HEK293 (cell line): ENCODE measurements around the gene CDC20.
"Not testable (repeated sequence)": the region's sequence is repeated elsewhere in the genome, so short reads cannot be mapped to it uniquely, and the experiment has no call there.

Experiments used
- CTCF ChIA-PET: fragments of 350-600 bp; formaldehyde crosslinking; extraction: SDS; loops from one replicate; lab custom pipeline; 2021; ENCODE audit warnings: antibody characterized with exemption; lab: Yijun Ruan, JAX
- POLR2A ChIA-PET: fragments of 300-600 bp; formaldehyde crosslinking; extraction: SDS; loops from one replicate; lab custom pipeline; 2020; ENCODE audit warnings: antibody characterized with exemption, inconsistent platforms; lab: Yijun Ruan, JAX
- H3K27ac ChIP-seq: fragments of 200-500 bp; sonication (Bioruptor generic); 2 replicates; pipeline ENCODE4 v1.5.1; 2014; ENCODE audit warnings: low read depth, low read length, control low read depth, inconsistent platforms; ENCODE audit errors: extremely low read depth
- H3K36me3 ChIP-seq, 2 experiments: fragments of 200-500 bp in 1 of 2; sonication (Bioruptor generic) in 1 of 2; 1 replicate in 1 of 2; 2 replicates in 1 of 2; pipeline ENCODE4 v1.5.1; 2014 to 2017; ENCODE audit warnings: inconsistent platforms in 2 of 2, low read length in 2 of 2; ENCODE audit not compliant: control insufficient read depth in 2 of 2, insufficient read depth in 1 of 2
- H3K4me1 ChIP-seq: fragments of 200-500 bp; sonication (Bioruptor generic); 2 replicates; pipeline ENCODE4 v1.5.1; 2014; ENCODE audit warnings: mild to moderate bottlenecking, low read length, inconsistent platforms; ENCODE audit not compliant: control insufficient read depth, insufficient read depth
- H3K4me3 ChIP-seq: 2 replicates; pipeline ENCODE4 v1.5.1; 2011; ENCODE audit warnings: low read depth, mild to moderate bottlenecking, control low read depth, low read length, moderate library complexity
- H3K9me3 ChIP-seq: fragments of 200-500 bp; sonication (Bioruptor generic); 2 replicates; pipeline ENCODE4 v1.5.1; 2014; ENCODE audit warnings: low read depth, low read length, inconsistent platforms; ENCODE audit not compliant: control insufficient read depth, insufficient read depth
- FEZF1 ChIP-seq: fragments of 450-650 bp; formaldehyde crosslinking; IDR thresholded peaks from 2 replicates; pipeline ENCODE4 v1.5.1; 2016; ENCODE audit warnings: missing biosample characterization, missing genetic modification characterization
- OSR2 ChIP-seq: fragments of 450-650 bp; formaldehyde crosslinking; IDR thresholded peaks from 2 replicates; pipeline ENCODE4 v1.5.1; 2016; ENCODE audit warnings: missing biosample characterization, missing genetic modification characterization
- OVOL3 ChIP-seq: fragments of 450-650 bp; formaldehyde crosslinking; IDR thresholded peaks from 2 replicates; pipeline ENCODE4 v1.5.1; 2016; ENCODE audit warnings: missing biosample characterization, missing genetic modification characterization
- SP2 ChIP-seq: fragments of 450-650 bp; formaldehyde crosslinking; IDR thresholded peaks from 2 replicates; pipeline ENCODE4 v1.5.1; 2016; ENCODE audit warnings: missing biosample characterization, missing genetic modification characterization
- YY1 ChIP-seq: fragments of 450-650 bp; formaldehyde crosslinking; IDR thresholded peaks from 2 replicates; pipeline ENCODE4 v1.5.1; 2018; ENCODE audit warnings: missing biosample characterization, missing genetic modification characterization
- ZIC2 ChIP-seq: fragments of 450-650 bp; formaldehyde crosslinking; IDR thresholded peaks from 2 replicates; pipeline ENCODE4 v1.5.1; 2016; ENCODE audit warnings: missing biosample characterization, missing genetic modification characterization
- ZNF121 ChIP-seq: fragments of 450-650 bp; formaldehyde crosslinking; IDR thresholded peaks from 2 replicates; pipeline ENCODE4 v1.5.1; 2016; ENCODE audit warnings: missing biosample characterization, missing genetic modification characterization
- ZNF18 ChIP-seq: fragments of 450-650 bp; formaldehyde crosslinking; IDR thresholded peaks from 2 replicates; pipeline ENCODE4 v1.5.1; 2016; ENCODE audit warnings: missing biosample characterization, missing genetic modification characterization
- ZNF280C ChIP-seq: fragments of 450-650 bp; formaldehyde crosslinking; IDR thresholded peaks from 2 replicates; pipeline ENCODE4 v1.5.1; 2016; ENCODE audit warnings: missing biosample characterization, missing genetic modification characterization
- ZNF366 ChIP-seq: fragments of 450-650 bp; formaldehyde crosslinking; conservative IDR thresholded peaks from 2 replicates; pipeline ENCODE4 v1.5.1; 2016; ENCODE audit warnings: missing biosample characterization, missing genetic modification characterization
- ZNF416 ChIP-seq: fragments of 450-650 bp; formaldehyde crosslinking; IDR thresholded peaks from 2 replicates; pipeline ENCODE4 v1.5.1; 2016; ENCODE audit warnings: missing biosample characterization, missing genetic modification characterization
- ZNF629 ChIP-seq: fragments of 450-650 bp; formaldehyde crosslinking; IDR thresholded peaks from 2 replicates; pipeline ENCODE4 v1.5.1; 2017; ENCODE audit warnings: missing biosample characterization, missing genetic modification characterization
- ZNF645 ChIP-seq: fragments of 450-650 bp; formaldehyde crosslinking; IDR thresholded peaks from 2 replicates; pipeline ENCODE4; 2016; ENCODE audit warnings: missing biosample characterization, missing genetic modification characterization
- TF ChIP-seq, protein P1 (sequence below): fragments of 450-650 bp; formaldehyde crosslinking; IDR thresholded peaks from 2 replicates; pipeline ENCODE4 v1.5.1; 2016; ENCODE audit warnings: missing biosample characterization, missing genetic modification characterization
- TF ChIP-seq, protein P2 (sequence below): fragments of 450-650 bp; formaldehyde crosslinking; IDR thresholded peaks from 2 replicates; pipeline ENCODE4 v1.5.1; 2017; ENCODE audit warnings: missing biosample characterization, mild to moderate bottlenecking, missing genetic modification characterization, moderate library complexity

The CDC20 gene

DNA sequence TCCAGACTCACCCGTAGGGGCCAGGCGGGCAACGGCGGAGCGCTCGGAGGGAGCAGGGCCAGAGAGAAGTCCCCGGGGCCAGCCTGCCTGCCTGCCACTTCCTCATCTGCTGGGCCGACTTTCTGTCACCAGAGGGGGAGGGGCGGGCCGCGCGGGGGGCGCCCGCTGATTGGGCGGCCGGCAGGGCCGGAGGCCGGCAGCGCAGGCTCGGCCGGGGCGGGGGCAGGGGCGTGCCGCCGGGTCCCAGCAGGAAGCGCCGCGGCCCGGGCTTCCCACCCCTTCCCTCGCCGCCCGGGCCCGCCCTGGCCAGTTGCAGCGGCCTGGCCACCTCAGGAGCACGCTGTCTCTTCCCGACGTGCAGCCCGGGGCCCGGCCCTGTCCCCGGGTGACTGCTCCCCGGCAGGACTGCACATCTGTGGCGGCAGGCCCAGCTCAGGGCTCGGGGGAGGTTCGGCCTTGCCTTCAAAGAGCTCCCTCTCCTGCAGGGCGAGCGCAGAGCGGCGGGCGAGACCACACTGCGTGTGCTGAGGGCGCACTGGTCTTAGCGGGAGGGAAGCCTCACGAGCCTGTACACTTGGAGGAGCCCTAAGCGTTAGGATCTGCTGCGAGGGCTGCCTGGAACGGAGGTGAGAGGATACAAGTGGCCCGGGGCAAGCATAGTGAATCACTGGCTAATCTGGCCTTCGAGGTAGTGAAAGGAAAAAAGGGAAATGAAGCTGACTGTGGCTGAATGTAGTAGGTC is 9.3 kb downstream of the CDC20 start, which contains the start of gene ELOVL1 (continued):
- peak; percentile 47; the same call in 1 of the 2 replicates for TF ChIP-seq ZNF18 (tag by site-specific recombination)

DNA sequence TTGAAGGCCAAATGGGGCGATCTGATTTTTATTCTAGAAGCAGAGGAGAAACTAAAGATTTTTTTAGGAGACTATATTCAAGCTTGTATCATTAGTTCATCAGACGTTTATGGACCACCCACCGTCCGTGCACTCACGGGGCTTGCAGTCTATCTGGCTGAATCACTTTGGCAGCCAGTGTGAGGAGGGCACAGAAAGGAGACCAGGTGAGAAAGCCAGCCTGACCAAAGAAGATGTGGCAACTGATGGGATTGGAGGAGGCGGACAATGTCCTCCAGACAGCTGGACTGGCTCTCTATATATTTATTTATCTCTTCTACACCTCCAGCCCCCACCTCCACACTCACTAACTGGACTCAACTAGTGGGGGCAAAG is 9.9 kb downstream of the CDC20 start:
- Histone ChIP-seq H3K4me3 (peak overlapping the region; percentile 53), H3K9me3 (no peaks in the 10 kb centered on the region), H3K27ac (peak overlapping the region; percentile 92), H3K4me1 (peaks cover 8% of the 10 kb centered on the region; the same call in 1 of the 2 replicates), H3K36me3 (peaks cover 0 to 23% of the 10 kb centered on the region in 2 experiments; a peak in 1 of 3 replicates)
- POLR2A ChIA-PET, result interaction anchor here (1.0 to 2.7 kb wide), 9 partner anchors 9 to 78 kb away, joined by 3 to 34 read pairs (median 4); partner anchors contain the start of genes CDC20, MED8 and SZT2
- TF ChIP-seq ZNF280C (tag by site-specific recombination) (no peak), ZNF366 (tag by site-specific recombination) (0 out of 2 replicates have a peak, but pooled peaks have one; percentile 19)
- CTCF ChIA-PET, result interaction anchor here (0.6 to 1.6 kb wide), 6 partner anchors 8 to 1510 kb away, joined by 3 to 8 read pairs (median 4); partner anchors contain the start of gene CDC20

- ChIA-PET POLR2A (interaction anchor here (0.7 to 1.8 kb wide), 3 partner anchors 12 to 72 kb away, joined by 3 to 4 read pairs (median 3); no protein-coding TSS in a partner anchor), CTCF (interaction anchor here (1.4 kb wide), 1 partner anchor 45 kb away, joined by 3 read pairs; no protein-coding TSS in a partner anchor)
- H3K27ac ChIP-seq, H3K9me3 ChIP-seq, H3K4me3 ChIP-seq, H3K4me1 ChIP-seq: not testable (repeated sequence)
- peaks cover 0 to 12% of the 10 kb centered on the region in 2 experiments; a peak in 1 of 3 replicates for H3K36me3 ChIP-seq
- peak; percentile 93 for TF ChIP-seq ZNF121 (tag by site-specific recombination)
These were observed 11.0 kb downstream of the CDC20 start for GRCh38 chr1:43369779-43370178.

GRCh38 chr1:43370564-43370963 is 11.8 kb downstream of the CDC20 start:
- Histone ChIP-seq H3K36me3 (peaks cover 0 to 4% of the 10 kb centered on the region in 2 experiments; a peak in 1 of 3 replicates), H3K4me1 (peaks cover 8% of the 10 kb centered on the region; the same call in 1 of the 2 replicates), H3K9me3 (no peaks in the 10 kb centered on the region), H3K4me3 (no peak overlapping the region), H3K27ac (no peak overlapping the region)
- ChIA-PET POLR2A (interaction anchor here (0.7 kb wide), 1 partner anchor 957 kb away, joined by 3 read pairs; no protein-coding TSS in a partner anchor), CTCF (interaction anchor here (0.7 to 1.4 kb wide), 2 partner anchors 44 to 144 kb away, joined by 3 to 4 read pairs; no protein-coding TSS in a partner anchor)
- TF ChIP-seq ZNF629 (tag by site-specific recombination) (peak; percentile 39; the same call in 1 of the 2 replicates), OSR2 (tag by site-specific recombination) (0 out of 2 replicates have a peak, but pooled peaks have one; percentile 30), ZIC2 (tag by site-specific recombination) (peak; percentile 60), SP2 (tag by site-specific recombination) (no peak), OVOL3 (tag by site-specific recombination) (0 out of 2 replicates have a peak, but pooled peaks have one; percentile 64), FEZF1 (tag by site-specific recombination) (peak; percentile 57), ZNF645 (tag by site-specific recombination) (no peak), ZNF416 (tag by site-specific recombination) (no peak), YY1 (tag by site-specific recombination) (no peak)
- TF ChIP-seq, protein P1, sequence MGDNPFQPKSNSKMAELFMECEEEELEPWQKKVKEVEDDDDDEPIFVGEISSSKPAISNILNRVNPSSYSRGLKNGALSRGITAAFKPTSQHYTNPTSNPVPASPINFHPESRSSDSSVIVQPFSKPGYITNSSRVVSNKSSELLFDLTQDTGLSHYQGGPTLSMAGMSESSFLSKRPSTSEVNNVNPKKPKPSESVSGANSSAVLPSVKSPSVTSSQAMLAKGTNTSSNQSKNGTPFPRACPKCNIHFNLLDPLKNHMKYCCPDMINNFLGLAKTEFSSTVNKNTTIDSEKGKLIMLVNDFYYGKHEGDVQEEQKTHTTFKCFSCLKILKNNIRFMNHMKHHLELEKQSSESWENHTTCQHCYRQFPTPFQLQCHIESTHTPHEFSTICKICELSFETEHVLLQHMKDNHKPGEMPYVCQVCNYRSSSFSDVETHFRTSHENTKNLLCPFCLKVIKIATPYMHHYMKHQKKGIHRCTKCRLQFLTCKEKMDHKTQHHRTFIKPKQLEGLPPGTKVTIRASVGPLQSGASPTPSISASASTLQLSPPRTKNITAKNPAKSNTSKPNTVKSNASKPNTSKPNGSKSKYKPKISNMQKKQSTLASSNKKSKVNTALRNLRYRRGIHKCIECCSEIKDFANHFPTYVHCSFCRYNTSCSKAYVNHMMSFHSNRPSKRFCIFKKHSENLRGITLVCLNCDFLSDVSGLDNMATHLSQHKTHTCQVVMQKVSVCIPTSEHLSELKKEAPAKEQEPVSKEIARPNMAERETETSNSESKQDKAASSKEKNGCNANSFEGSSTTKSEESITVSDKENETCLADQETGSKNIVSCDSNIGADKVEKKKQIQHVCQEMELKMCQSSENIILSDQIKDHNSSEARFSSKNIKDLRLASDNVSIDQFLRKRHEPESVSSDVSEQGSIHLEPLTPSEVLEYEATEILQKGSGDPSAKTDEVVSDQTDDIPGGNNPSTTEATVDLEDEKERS (tag by site-specific recombination), result no peak
- TF ChIP-seq, protein P2, sequence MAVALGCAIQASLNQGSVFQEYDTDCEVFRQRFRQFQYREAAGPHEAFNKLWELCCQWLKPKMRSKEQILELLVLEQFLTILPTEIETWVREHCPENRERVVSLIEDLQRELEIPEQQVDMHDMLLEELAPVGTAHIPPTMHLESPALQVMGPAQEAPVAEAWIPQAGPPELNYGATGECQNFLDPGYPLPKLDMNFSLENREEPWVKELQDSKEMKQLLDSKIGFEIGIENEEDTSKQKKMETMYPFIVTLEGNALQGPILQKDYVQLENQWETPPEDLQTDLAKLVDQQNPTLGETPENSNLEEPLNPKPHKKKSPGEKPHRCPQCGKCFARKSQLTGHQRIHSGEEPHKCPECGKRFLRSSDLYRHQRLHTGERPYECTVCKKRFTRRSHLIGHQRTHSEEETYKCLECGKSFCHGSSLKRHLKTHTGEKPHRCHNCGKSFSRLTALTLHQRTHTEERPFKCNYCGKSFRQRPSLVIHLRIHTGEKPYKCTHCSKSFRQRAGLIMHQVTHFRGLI (tag by site-specific recombination), result 0 out of 2 replicates have a peak, but pooled peaks have one; percentile 12
